IPS-18a (cell line): ENCODE measurements around the gene CADPS2.

Source experiments
- H3K27ac ChIP-seq: one replicate; pipeline ENCODE4 v1.5.1; 2013; ENCODE audit warnings: low read length
- H3K27me3 ChIP-seq: one replicate; pipeline ENCODE4 v1.6.1; 2013; ENCODE audit warnings: mild to moderate bottlenecking, low read length; ENCODE audit not compliant: control insufficient read depth, insufficient read depth
- H3K36me3 ChIP-seq: one replicate; pipeline ENCODE4 v1.6.1; 2013; ENCODE audit warnings: low read depth, low read length; ENCODE audit not compliant: control insufficient read depth
- H3K4me1 ChIP-seq: one replicate; pipeline ENCODE4 v1.6.1; 2013; ENCODE audit warnings: low read depth, low read length; ENCODE audit not compliant: control insufficient read depth
- H3K4me3 ChIP-seq: one replicate; pipeline ENCODE4 v1.5.1; 2013; ENCODE audit warnings: low read length
- H3K9ac ChIP-seq: one replicate; pipeline ENCODE4 v1.6.1; 2013; ENCODE audit warnings: mild to moderate bottlenecking, low read length, moderate library complexity
- H3K9me3 ChIP-seq: one replicate; pipeline ENCODE4 v1.6.1; 2013; ENCODE audit warnings: low read depth, low read length; ENCODE audit not compliant: control insufficient read depth

Gene CADPS2

GRCh38 chr7:122738947-122739346, 147.3 kb downstream of the CADPS2 start:
- H3K27ac ChIP-seq: no peak overlapping the region
- no peaks in the 10 kb centered on the region for H3K9me3 ChIP-seq
- no peak overlapping the region for H3K9ac ChIP-seq
- H3K36me3 ChIP-seq: no peaks in the 10 kb centered on the region
- H3K4me3 ChIP-seq: no peak overlapping the region
- H3K4me1 ChIP-seq: peaks cover 60% of the 10 kb centered on the region
- no peaks in the 10 kb centered on the region for H3K27me3 ChIP-seq

- H3K27ac ChIP-seq: peak overlapping the region; percentile 67
- H3K27me3 ChIP-seq: no peaks in the 10 kb centered on the region
- no peaks in the 10 kb centered on the region for H3K36me3 ChIP-seq
- H3K4me3 ChIP-seq: peak overlapping the region; percentile 34
- peaks cover 46% of the 10 kb centered on the region for H3K4me1 ChIP-seq
- H3K9ac ChIP-seq: peak overlapping the region; percentile 2
- no peaks in the 10 kb centered on the region for H3K9me3 ChIP-seq
Observed at GRCh38 chr7:122736183-122736582, 150.1 kb downstream of the CADPS2 start.

GRCh38 chr7:122727759-122728158, 158.5 kb downstream of the CADPS2 start:
- Histone ChIP-seq H3K9me3 (no peaks in the 10 kb centered on the region), H3K9ac (no peak overlapping the region), H3K4me3 (no peak overlapping the region), H3K27ac (no peak overlapping the region), H3K4me1 (no peaks in the 10 kb centered on the region), H3K36me3 (no peaks in the 10 kb centered on the region), H3K27me3 (no peaks in the 10 kb centered on the region)

GRCh38 chr7:122727354-122727753, 158.9 kb downstream of the CADPS2 start:
- no peak overlapping the region for H3K9ac ChIP-seq
- H3K27ac ChIP-seq: no peak overlapping the region
- no peaks in the 10 kb centered on the region for H3K27me3 ChIP-seq
- H3K4me3 ChIP-seq: no peak overlapping the region
- no peaks in the 10 kb centered on the region for H3K4me1 ChIP-seq
- no peaks in the 10 kb centered on the region for H3K9me3 ChIP-seq
- H3K36me3 ChIP-seq: no peaks in the 10 kb centered on the region

DNA sequence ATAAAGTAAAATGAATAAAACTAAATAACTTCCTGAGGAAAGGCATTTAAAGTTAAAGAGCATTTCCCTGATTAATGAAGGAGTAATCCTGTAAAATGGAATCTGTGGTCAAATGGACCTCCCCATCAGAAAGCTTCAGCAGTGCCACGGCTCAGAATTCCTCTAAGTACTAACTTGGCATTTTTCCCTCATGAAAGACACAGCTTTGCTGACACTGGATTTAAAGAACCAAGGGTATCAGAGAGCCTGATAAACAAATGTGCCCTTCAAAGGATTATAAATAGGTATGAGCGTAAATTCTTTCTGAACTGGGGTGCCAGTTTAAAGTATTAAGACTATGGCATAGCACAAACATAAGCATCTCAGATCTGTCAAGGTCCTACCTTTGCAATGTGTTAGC, 159.4 kb downstream of the CADPS2 start:
- no peaks in the 10 kb centered on the region for H3K4me1 ChIP-seq
- H3K27ac ChIP-seq: no peak overlapping the region
- H3K4me3 ChIP-seq: no peak overlapping the region

GRCh38 chr7:122724366-122724765, 161.9 kb downstream of the CADPS2 start:
- no peaks in the 10 kb centered on the region for H3K27me3 ChIP-seq
- H3K36me3 ChIP-seq: no peaks in the 10 kb centered on the region
- no peak overlapping the region for H3K4me3 ChIP-seq
- no peak overlapping the region for H3K27ac ChIP-seq
- H3K4me1 ChIP-seq: peaks cover 1% of the 10 kb centered on the region
- no peaks in the 10 kb centered on the region for H3K9me3 ChIP-seq
- no peak overlapping the region for H3K9ac ChIP-seq

More for the DNA sequence above, 159.4 kb downstream of the CADPS2 start:
- H3K36me3 ChIP-seq: no peaks in the 10 kb centered on the region
- H3K9me3 ChIP-seq: no peaks in the 10 kb centered on the region
- no peak overlapping the region for H3K9ac ChIP-seq
- no peaks in the 10 kb centered on the region for H3K27me3 ChIP-seq

DNA sequence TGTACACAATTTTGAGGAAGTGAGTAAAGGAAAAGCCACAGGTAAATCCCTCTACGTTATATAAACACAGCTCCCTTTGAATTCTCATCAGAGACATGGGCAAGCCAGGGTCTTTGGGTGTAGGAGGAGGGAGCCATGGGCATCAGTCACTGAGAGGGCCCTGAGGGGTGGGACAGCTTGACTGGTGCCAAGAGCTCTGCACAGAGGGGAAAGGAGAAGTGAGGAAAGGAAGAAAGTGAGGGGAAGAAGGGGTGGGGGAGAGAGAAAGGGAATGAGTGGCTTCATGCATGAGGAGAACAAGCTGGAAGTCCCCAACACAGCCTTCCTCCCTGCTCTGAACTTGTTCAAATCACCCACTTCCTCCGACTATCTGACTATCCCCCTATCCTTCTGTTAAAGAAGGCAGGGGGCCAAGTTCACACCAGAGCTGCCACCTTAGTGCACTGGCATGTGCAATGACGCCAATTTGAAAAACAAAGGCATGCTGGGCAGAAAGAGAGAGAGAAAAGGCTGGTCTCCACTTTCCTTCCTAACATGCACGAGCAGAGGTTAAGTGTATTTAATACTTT, 167.2 kb downstream of the CADPS2 start:
- Histone ChIP-seq H3K9ac (no peak overlapping the region), H3K4me1 (peaks cover 7% of the 10 kb centered on the region), H3K27me3 (no peaks in the 10 kb centered on the region), H3K9me3 (no peaks in the 10 kb centered on the region), H3K4me3 (no peak overlapping the region), H3K27ac (no peak overlapping the region), H3K36me3 (no peaks in the 10 kb centered on the region)

GRCh38 chr7:122717356-122718089, 168.7 kb downstream of the CADPS2 start:
- no peak overlapping the region for H3K27ac ChIP-seq
- no peaks in the 10 kb centered on the region for H3K36me3 ChIP-seq
- H3K9me3 ChIP-seq: no peaks in the 10 kb centered on the region
- no peak overlapping the region for H3K4me3 ChIP-seq
- no peaks in the 10 kb centered on the region for H3K27me3 ChIP-seq
- H3K9ac ChIP-seq: no peak overlapping the region
- H3K4me1 ChIP-seq: peaks cover 7% of the 10 kb centered on the region

- Histone ChIP-seq H3K4me3 (no peak overlapping the region), H3K9me3 (no peaks in the 10 kb centered on the region), H3K9ac (no peak overlapping the region), H3K36me3 (no peaks in the 10 kb centered on the region), H3K27ac (no peak overlapping the region), H3K4me1 (peaks cover 7% of the 10 kb centered on the region), H3K27me3 (no peaks in the 10 kb centered on the region)
Observed at GRCh38 chr7:122715183-122715582, 171.1 kb downstream of the CADPS2 start.

GRCh38 chr7:122710916-122711315, 175.3 kb downstream of the CADPS2 start:
- Histone ChIP-seq H3K27me3 (no peaks in the 10 kb centered on the region), H3K27ac (no peak overlapping the region), H3K36me3 (no peaks in the 10 kb centered on the region), H3K9me3 (no peaks in the 10 kb centered on the region), H3K4me3 (no peak overlapping the region), H3K9ac (no peak overlapping the region), H3K4me1 (no peaks in the 10 kb centered on the region)

GRCh38 chr7:122709930-122710646, 176.2 kb downstream of the CADPS2 start:
- Histone ChIP-seq H3K36me3 (no peaks in the 10 kb centered on the region), H3K27me3 (no peaks in the 10 kb centered on the region), H3K27ac (no peak overlapping the region), H3K4me1 (no peaks in the 10 kb centered on the region), H3K4me3 (no peak overlapping the region), H3K9ac (no peak overlapping the region), H3K9me3 (no peaks in the 10 kb centered on the region)
